ENCODE data around the gene IFI6. TPM values are rescaled to one million over a fixed set of nuclear protein-coding genes. Genes with fewer than 3 reads are reported as not detected.

IFI6 gene
- total and polyA plus RNA-seq, 2 of the 8 experiments (the other 6 are each of a cell fraction or from before 2014, with no cell fraction given) = 6.1 to 13.2 TPM

DNA sequence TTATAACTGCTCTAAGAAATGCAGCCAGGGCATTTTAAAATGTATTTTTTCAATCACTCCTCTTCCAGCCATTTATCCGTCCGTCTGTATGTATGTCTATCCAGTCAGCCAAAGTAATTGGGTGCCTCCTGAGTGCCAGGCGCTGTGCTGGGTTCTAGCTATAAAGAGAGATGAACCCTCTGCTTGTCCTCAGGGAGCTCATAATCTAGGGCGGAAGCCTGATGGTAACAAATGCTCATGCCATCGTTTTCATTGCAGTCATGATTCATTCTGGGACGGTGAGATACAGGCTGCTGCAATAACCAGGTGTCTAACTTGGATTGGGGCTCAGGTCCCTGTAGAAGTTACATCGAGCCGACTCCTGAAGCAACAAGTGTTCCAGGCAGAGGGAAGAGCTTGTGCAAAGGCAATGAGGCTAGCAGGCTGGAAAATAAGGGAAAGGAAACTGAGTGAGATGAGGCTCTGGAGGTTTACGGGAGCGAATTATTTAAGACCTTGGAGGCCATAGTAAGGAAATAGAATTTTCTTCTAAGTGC, 11.6 kb downstream of the IFI6 start:
- no peak overlapping the region; the same call in 1 of the 2 replicates for H3K18ac ChIP-seq (ENCODE audit: extremely low read depth, low read length)
- no peak for FAIRE-seq
- H3K27ac ChIP-seq (ENCODE audit: low read depth, low read length) = no peak overlapping the region

More for the DNA sequence above, 11.6 kb downstream of the IFI6 start:
- no peak for DNase-seq (ENCODE audit: low read depth in 1 of 2, low spot score in 2 of 2)
- Histone ChIP-seq H3K56ac (replicated peaks; ENCODE audit: insufficient read length, low read depth, low read length) (no peak overlapping the region), H2AFZ (ENCODE audit: low read length) (no peak overlapping the region), H3K4me1 (replicated peaks in 1 of 4; ENCODE audit: control insufficient read depth in 3 of 4, insufficient read depth in 4 of 4, low read length in 3 of 4) (peaks cover 5 to 23% (median 19%) of the 10 kb centered on the region in 4 experiments), H3K23me2 (ENCODE audit: low read depth, low read length) (peaks cover 4% of the 10 kb centered on the region; the same call in 1 of the 2 replicates), H3K4ac (replicated peaks; ENCODE audit: insufficient read length, low read depth, low read length) (no peak overlapping the region), H3K9ac (replicated peaks in 1 of 4; ENCODE audit: extremely low read depth in 1 of 4, low read depth in 3 of 4, low read length in 3 of 4) (no peak overlapping the region), H3K4me2 (ENCODE audit: insufficient read depth in 1 of 2, low read depth in 2 of 2, low read length in 2 of 2) (peak overlapping the region; percentile 28 to 90), H2BK5ac (ENCODE audit: low read depth, low read length) (no peak overlapping the region), H3K79me1 (ENCODE audit: low read depth, low read length) (no peaks in the 10 kb centered on the region), H2BK15ac (ENCODE audit: low read length) (peak overlapping the region; percentile 12; the same call in 1 of the 2 replicates), H3K79me2 (ENCODE audit: control insufficient read depth in 1 of 2, insufficient read depth in 2 of 2, low read length in 2 of 2) (no peaks in the 10 kb centered on the region), H2BK12ac (ENCODE audit: low read depth, low read length) (peak overlapping the region; percentile 27; the same call in 1 of the 2 replicates), H3K9me3 (ENCODE audit: insufficient read depth in 2 of 2, low read depth in 1 of 2, low read length in 1 of 2) (no peaks in the 10 kb centered on the region), H4K5ac (ENCODE audit: insufficient read length, low read depth, low read length) (no peak overlapping the region), H3K27me3 (replicated peaks in 1 of 4; ENCODE audit: control insufficient read depth in 3 of 4, extremely low read depth in 1 of 4, insufficient read depth in 3 of 4, low read length in 3 of 4) (peaks cover 0 to 2% (median 0%) of the 10 kb centered on the region in 4 experiments; a peak in 2 of 7 replicates), H3K36me3 (ENCODE audit: control insufficient read depth in 2 of 4, insufficient read depth in 4 of 4, low read length in 3 of 4) (no peaks in the 10 kb centered on the region), H2BK20ac (ENCODE audit: low read length) (no peak overlapping the region), H2AK5ac (ENCODE audit: low read depth, low read length) (no peak overlapping the region), H4K91ac (replicated peaks; ENCODE audit: insufficient read length, low read length) (no peak overlapping the region), H2BK120ac (replicated peaks; ENCODE audit: low read depth, low read length) (no peak overlapping the region), H3K23ac (ENCODE audit: insufficient read length) (no peak overlapping the region), H3K4me3 (ENCODE audit: extremely low read depth in 1 of 4, insufficient read depth in 2 of 4, low read depth in 3 of 4, low read length in 4 of 4) (peak overlapping the region in 3 of 4 experiments; percentile 3 to 62 (median 29); a peak in 5 of 8 replicates), H4K20me1 (replicated peaks in 1 of 2; ENCODE audit: control insufficient read depth in 1 of 2, insufficient read depth in 2 of 2, low read length in 2 of 2) (no peaks in the 10 kb centered on the region), H4K8ac (ENCODE audit: extremely low read depth, insufficient read depth, low read length) (no peak overlapping the region), H3K14ac (ENCODE audit: insufficient read length) (no peak overlapping the region)
- ChIA-PET CTCF (ENCODE audit: partially characterized antibody) (interaction anchor here (0.7 to 13.1 kb wide), 10 partner anchors 9 to 269 kb away, joined by 3 to 472 read pairs (median 8); partner anchors contain the start of genes AHDC1 and IFI6), POLR2A (ENCODE audit: partially characterized antibody) (interaction anchor here (1.1 to 1.6 kb wide), 2 partner anchors 52 to 57 kb away, joined by 4 to 5 read pairs; partner anchors contain the start of gene AHDC1)
- 73% methylated on average over 10 of the region's 10 CpGs; no CpG with 5 or more reads in 1 of the 2 experiments for WGBS, 2 experiments (ENCODE audit: extremely low coverage in 1 of 2, insufficient coverage in 1 of 2, insufficient read length in 1 of 2, insufficient replicate concordance in 2 of 2, low coverage in 1 of 2, low lambda C conversion rate in 2 of 2, missing lambda C conversion rate in 1 of 2)
- TF ChIP-seq EP300 (IDR thresholded peaks at IDR 0.05; ENCODE audit: borderline replicate concordance in 1 of 2, low read depth in 2 of 2, low read length in 2 of 2) = no peak
- no peak for TF ChIP-seq RNF2 (IDR thresholded peaks at IDR 0.05; ENCODE audit: borderline replicate concordance, low read depth, low read length, missing control alignments, poor library complexity, severe bottlenecking)
- TF ChIP-seq SRF (IDR thresholded peaks at IDR 0.05; ENCODE audit: low read depth, low read length) = no peak

Measured in H1 (cell line).